MCF 10A (cell line): Measurements from ENCODE around the gene FAM20B. TPM values are rescaled to one million over a fixed set of nuclear protein-coding genes. Genes with fewer than 3 reads are reported as not detected.

Experiments used
- BruUV-seq: library from RNA; stranded (reverse); fragments of 400-500 nt; replicated peaks from 2 replicates; lab custom pipeline; 2021; lab: Mats Ljungman, UMichigan
- CTCF ChIA-PET: fragments of 300-600 bp; sonication (Branson Sonifier 250); formaldehyde crosslinking; extraction: SDS; loops from one replicate; lab custom pipeline; 2021; ENCODE audit warnings: antibody characterized with exemption, inconsistent platforms; lab: Yijun Ruan, JAX
- POLR2A ChIA-PET: fragments of 300-600, 350-650 bp; sonication (Branson Sonifier 250); formaldehyde crosslinking; extraction: SDS; loops from one replicate; lab custom pipeline; 2020; ENCODE audit warnings: antibody characterized with exemption, inconsistent platforms; lab: Yijun Ruan, JAX
- DNase-seq: peaks from one replicate; pipeline ENCODE4 v3.0.0-alpha.2; 2018; ENCODE audit not compliant: unreplicated experiment
- H3K27ac Mint-ChIP-seq: one replicate; pipeline ENCODE4 v1.8.0; 2022; ENCODE audit warnings: mild to moderate bottlenecking, low read depth, mixed read lengths; ENCODE audit not compliant: unreplicated experiment
- H3K27me3 Mint-ChIP-seq: one replicate; pipeline ENCODE4 v1.8.0; 2022; ENCODE audit warnings: mixed read lengths; ENCODE audit not compliant: insufficient read depth, unreplicated experiment
- H3K36me3 Mint-ChIP-seq: one replicate; pipeline ENCODE4 v1.8.0; 2022; ENCODE audit warnings: mild to moderate bottlenecking, moderate library complexity, mixed read lengths; ENCODE audit not compliant: insufficient read depth, unreplicated experiment
- H3K4me1 Mint-ChIP-seq: one replicate; pipeline ENCODE4 v1.8.0; 2022; ENCODE audit warnings: mixed read lengths; ENCODE audit not compliant: insufficient read depth, unreplicated experiment
- H3K4me3 Mint-ChIP-seq: one replicate; pipeline ENCODE4 v1.8.0; 2022; ENCODE audit warnings: mild to moderate bottlenecking, moderate library complexity, mixed read lengths; ENCODE audit not compliant: unreplicated experiment
- H3K9me3 Mint-ChIP-seq: one replicate; pipeline ENCODE4 v1.8.0; 2022; ENCODE audit warnings: mixed read lengths; ENCODE audit not compliant: unreplicated experiment
- CTCF ChIP-seq: fragments of 200-600 bp; IDR thresholded peaks from one replicate; pipeline ENCODE4 v1.8.0; 2022; ENCODE audit warnings: antibody characterized with exemption, mild to moderate bottlenecking; ENCODE audit not compliant: unreplicated experiment
- intact Hi-C: fragments of 100-400 bp; cut with micrococcal nuclease; formaldehyde crosslinking; loops from 2 replicates; pipeline ENCODE4 v1.14.1; 2022
- total RNA-seq: library from RNA; stranded (reverse); gene quantifications from 2 replicates; pipeline ENCODE4 v1.2.3, GENCODE V29; 2022

FAM20B gene
- total RNA-seq, 1 experiment from 2014 or later, result 45.0 TPM

GRCh38 chr1:179031284-179031683 lies 5.6 kb downstream of the FAM20B start:
- TF ChIP-seq CTCF, result no peak
- Mint-ChIP-seq H3K4me3 (no peak overlapping the region), H3K4me1 (peaks cover 67% of the 10 kb centered on the region), H3K27me3 (no peaks in the 10 kb centered on the region), H3K27ac (no peak overlapping the region), H3K9me3 (no peaks in the 10 kb centered on the region), H3K36me3 (no peaks in the 10 kb centered on the region)
- ChIA-PET CTCF (interaction anchor here (0.6 to 1.4 kb wide), 6 partner anchors 28 to 1081 kb away, joined by 3 to 6 read pairs (median 3); no protein-coding TSS in a partner anchor), POLR2A (interaction anchor here (6.8 kb wide), 1 partner anchor 14 kb away, joined by 59 read pairs; no protein-coding TSS in a partner anchor)
- BruUV-seq, result no TSS peak
- no peak for DNase-seq
- intact Hi-C loops, result no loop called here

- CTCF ChIA-PET, result interaction anchor here (0.6 to 1.4 kb wide), 7 partner anchors 29 to 1082 kb away, joined by 3 to 6 read pairs (median 3); no protein-coding TSS in a partner anchor
Measured at GRCh38 chr1:179031855-179032513, 6.3 kb downstream of the FAM20B start.

GRCh38 chr1:179034720-179035119 lies 9.0 kb downstream of the FAM20B start:
- H3K9me3 Mint-ChIP-seq, result no peaks in the 10 kb centered on the region
- CTCF ChIA-PET, result interaction anchor here (0.7 kb wide), 1 partner anchor 684 kb away, joined by 3 read pairs; no protein-coding TSS in a partner anchor

More at GRCh38 chr1:179031855-179032513, 6.3 kb downstream of the FAM20B start:
- no peak for DNase-seq
- Mint-ChIP-seq H3K27ac (no peak overlapping the region), H3K9me3 (no peaks in the 10 kb centered on the region), H3K36me3 (no peaks in the 10 kb centered on the region), H3K27me3 (no peaks in the 10 kb centered on the region), H3K4me3 (no peak overlapping the region), H3K4me1 (peaks cover 74% of the 10 kb centered on the region)
- no TSS peak for BruUV-seq
- no peak for TF ChIP-seq CTCF
- POLR2A ChIA-PET, result interaction anchor here (0.6 to 6.8 kb wide), 3 partner anchors 13 to 334 kb away, joined by 3 to 59 read pairs (median 4); partner anchors contain the start of gene AXDND1
- intact Hi-C loops, result no loop called here

More at GRCh38 chr1:179034720-179035119, 9.0 kb downstream of the FAM20B start:
- Mint-ChIP-seq H3K4me3 (no peak overlapping the region), H3K4me1 (peaks cover 61% of the 10 kb centered on the region), H3K36me3 (peaks cover 6% of the 10 kb centered on the region), H3K27me3 (no peaks in the 10 kb centered on the region), H3K27ac (peak overlapping the region; percentile 76)
- DNase-seq, result no peak
- POLR2A ChIA-PET, result interaction anchor here (0.5 to 1.3 kb wide), 3 partner anchors 14 to 326 kb away, joined by 3 read pairs; no protein-coding TSS in a partner anchor
- no TSS peak for BruUV-seq
- intact Hi-C loops, result no loop called here
- no peak for TF ChIP-seq CTCF
